GM18498 (cell line): ENCODE measurements around the gene ZDHHC24.
"Not testable (repeated sequence)": the region's sequence is repeated elsewhere in the genome, so short reads cannot be mapped to it uniquely, and the experiment has no call there.

Experiments used
- ATAC-seq: cut with Tn5 transposase; IDR thresholded peaks from one replicate; pipeline ENCODE4 v1.9.1; 2021; ENCODE audit warnings: mild to moderate bottlenecking, moderate library complexity; ENCODE audit not compliant: unreplicated experiment

The ZDHHC24 gene

DNA sequence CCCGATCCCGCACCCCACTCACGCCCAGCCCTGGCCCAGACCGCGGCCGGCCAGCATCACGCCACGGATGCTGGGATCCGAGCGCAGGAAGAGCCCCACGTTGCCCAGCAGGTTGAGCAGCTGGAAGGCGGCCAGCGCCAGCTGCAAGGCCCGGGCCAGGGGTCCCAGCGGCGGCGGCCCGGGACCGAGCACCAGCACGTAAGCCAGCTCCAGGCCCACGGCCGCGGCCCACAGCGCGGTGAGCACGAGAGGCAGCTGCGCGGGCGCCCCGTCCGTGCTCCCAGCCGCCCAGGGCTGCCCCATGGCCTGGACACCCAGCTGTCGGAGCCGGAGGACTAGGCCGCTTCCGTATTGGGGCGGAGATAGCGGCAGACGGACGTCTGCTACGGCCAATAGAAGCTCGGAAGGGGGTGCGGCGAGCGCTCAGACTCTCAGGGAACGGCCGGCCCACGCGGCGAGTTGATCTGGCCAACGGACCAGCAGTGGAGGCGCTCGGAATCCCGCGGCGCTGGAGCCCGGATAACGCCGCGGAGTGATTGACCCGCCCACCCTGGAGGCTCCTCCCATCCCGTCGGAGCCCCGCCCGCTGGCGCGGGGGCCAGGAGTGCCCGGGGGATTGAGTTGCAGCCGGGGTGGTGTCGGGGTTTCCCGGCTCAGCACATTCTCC is at the start of gene ZDHHC24:
ZDHHC24 (minus strand) TSS at position 348 of the 667 bp plus-strand sequence; CDS start at position 303, 45 bp downstream.
- ATAC-seq = peak; percentile 90

GRCh38 chr11:66595245-66595904 is 49.5 kb upstream of the ZDHHC24 start:
- no peak for ATAC-seq

DNA sequence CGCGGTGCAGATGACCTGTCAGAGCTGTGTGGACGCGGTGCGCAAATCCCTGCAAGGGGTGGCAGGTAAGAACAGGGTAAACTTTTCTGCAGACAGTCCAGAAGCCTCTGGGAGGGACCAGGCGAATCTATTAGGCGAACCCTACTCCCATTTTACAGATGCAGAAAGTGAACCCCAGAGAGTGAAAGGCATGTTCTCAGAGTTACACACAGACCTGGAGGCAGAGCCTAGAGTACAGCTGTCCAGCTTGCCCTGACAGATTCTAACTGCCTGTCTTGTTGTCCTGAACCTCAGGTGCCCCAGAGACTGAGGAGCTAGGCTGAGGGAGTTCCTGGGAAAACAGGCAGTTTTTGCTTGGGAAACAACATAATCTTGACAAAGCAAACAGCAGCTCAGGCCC is 47.8 kb upstream of the ZDHHC24 start:
- no peak for ATAC-seq

- ATAC-seq = peak; percentile 23
Observed at GRCh38 chr11:66593303-66593635, 47.4 kb upstream of the ZDHHC24 start.

GRCh38 chr11:66592457-66593302 is 46.8 kb upstream of the ZDHHC24 start, which contains the start of the genes CCDC87 and CCS:
Gene CCDC87 (minus strand): TSS chr11:66593063. CDS start chr11:66593015, 48 bp downstream.
Gene CCS (plus strand): TSS chr11:66593185. CDS start chr11:66593262, 77 bp downstream.
- ATAC-seq = peak; percentile 89

DNA sequence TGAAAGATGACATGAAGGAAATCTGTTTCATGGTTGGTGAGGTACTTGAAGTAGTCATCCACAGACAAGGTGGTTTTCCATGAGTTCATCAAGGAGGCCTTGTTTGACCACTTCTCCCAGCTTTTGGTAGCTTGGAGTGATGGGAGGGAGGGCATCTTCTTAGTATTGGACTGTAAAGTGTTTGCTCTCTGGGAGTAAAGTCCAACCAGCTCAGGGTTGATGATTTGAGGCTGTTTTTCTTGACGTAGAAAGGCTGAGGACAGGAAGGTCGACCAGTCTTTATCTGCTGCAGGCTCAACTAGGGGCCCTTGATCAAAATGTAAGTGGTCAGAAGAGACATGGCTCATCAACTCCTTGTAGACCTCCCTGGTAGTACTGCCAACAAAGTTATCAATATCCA is 45.3 kb upstream of the ZDHHC24 start:
- ATAC-seq = no peak

- no peak for ATAC-seq
Observed at GRCh38 chr11:66589996-66590675, 44.3 kb upstream of the ZDHHC24 start.

DNA sequence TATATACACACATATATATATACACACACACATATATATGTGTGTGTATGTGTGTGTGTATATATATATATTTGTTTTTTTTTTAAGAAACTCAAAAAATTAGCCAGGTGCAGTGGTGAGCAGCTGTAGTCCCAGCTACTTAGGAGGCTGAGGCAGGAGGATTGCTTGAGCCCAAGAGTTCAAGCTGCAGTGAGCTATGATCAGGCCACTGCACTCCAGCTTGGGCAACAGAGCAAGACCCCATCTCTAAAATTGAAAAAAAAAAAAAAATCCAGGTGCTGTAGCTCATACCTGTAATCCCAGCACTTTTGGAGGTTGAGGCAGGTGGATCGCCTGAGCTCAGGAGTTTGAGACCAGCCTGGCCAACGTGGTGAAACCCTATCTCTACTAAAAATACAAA is 43.5 kb upstream of the ZDHHC24 start:
- not testable (repeated sequence) for ATAC-seq

DNA sequence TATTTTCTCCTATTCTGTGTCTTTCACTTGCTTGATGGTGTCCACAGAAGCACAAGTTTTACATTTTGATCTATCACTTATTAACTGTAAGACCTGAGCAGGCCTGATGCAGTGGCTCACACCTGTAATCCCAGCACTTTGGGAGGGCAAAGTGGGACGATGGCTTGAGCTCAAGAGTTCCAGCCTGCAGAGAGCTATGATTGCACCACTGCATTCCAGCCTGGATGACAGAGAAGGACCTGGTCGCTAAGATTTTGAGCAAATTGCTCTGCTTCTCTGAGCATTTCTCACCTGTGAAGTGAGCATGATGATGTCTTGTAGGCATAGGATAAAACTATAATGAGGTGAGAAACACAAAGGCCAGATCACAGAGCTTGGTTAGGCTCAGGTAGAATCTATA is 40.3 kb upstream of the ZDHHC24 start:
- no peak for ATAC-seq

DNA sequence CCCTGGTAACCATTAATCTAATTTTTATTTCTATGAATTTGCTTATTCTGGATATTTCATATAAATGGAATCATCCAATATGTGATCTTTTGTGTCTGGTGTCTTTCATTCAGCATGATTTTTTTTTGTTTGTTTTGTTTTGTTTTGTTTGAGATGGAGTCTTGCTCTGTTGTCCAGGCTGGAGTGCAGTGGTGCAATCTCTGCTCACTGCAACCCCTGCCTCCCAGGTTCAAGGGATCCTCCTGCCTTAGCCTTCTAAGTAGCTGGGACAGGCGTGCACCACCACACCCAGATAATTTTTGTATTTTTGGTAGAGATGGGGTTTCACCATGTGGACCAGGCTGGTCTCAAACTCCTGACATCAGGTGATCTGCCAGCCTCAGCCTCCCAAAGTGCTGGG is 39.6 kb upstream of the ZDHHC24 start:
- ATAC-seq = not testable (repeated sequence)

DNA sequence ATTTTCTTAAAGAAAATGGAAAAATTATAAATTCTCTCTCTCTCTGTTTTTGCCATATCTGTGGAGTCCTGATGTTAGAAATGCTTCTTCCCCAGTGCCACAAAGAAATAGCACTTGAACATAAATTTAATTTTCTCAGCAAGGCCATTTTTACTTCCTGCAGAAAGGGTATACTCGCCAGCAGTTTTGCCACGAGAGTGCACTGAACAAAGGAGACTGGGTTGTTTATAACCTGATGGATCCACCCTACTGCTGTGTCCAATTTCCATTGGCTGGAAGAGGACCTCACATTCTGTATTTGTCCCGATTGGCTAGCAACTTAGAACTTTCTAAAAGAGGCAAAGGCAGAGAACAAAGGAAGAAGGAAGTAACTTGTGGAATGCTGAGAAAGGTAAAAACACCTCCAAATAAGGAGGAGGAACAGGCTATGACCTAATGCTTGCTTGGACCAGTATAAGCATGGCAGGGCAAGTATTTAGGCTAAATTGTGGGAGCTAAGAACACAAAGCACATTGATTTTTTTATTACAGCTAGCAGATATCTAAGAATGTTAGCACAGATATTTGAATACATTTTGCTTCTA is 36.8 kb upstream of the ZDHHC24 start:
- not testable (repeated sequence) for ATAC-seq

GRCh38 chr11:66581261-66581660 is 35.4 kb upstream of the ZDHHC24 start:
- ATAC-seq = no peak

- no peak for ATAC-seq
Observed at GRCh38 chr11:66580803-66581202, 35.0 kb upstream of the ZDHHC24 start.

GRCh38 chr11:66579017-66579606 is 33.3 kb upstream of the ZDHHC24 start:
- no peak for ATAC-seq

DNA sequence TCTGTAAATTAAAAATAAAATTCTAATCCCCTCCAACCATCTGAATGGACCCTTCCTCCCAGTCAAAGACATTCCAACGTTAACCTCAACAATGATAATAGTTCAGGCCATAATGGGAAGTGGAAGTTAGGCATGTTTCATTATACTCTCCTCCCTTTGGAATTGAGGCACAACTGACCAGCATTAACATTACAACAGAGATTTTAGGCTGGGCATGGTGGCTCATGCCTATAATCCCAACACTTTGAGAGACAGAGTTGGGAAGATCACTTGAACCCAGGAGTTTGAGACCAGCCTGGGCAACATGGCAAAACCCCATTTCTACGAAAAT is 25.0 kb upstream of the ZDHHC24 start:
- ATAC-seq = no peak

DNA sequence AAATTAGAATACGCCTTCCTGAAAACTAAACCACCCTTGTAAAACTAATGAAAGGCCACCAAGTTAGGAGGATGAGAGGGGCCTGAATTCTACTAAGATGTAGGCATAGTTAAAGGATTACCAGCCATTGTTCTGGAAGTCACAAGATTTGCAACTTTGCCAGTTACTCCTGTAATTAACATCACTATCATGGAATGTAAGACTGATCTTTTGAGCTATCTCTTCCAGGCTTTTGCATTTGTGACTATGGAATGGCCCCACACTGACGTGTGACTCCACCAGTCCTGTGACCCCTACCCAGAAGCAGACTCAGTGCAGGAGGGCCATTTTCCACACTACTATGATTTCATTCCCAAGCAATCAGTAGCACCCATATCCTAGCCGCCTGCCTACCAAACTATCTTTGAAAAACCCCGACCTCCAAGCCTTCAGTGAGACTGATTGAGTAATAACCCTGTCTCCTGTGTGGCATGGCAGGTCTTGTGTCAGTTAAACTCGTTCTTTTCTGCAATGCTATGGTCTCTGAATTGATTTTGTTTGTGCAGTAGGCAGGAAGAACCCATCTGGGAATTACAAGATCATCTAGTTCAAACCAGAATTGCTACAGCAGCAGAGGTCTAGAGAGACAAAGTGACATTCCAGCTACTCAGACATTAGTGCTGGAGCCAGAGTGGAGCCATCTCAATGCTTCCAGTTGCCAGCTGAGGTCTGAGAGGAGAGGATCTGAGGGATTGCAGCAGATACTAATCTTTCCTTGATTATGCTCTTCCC is 24.4 kb upstream of the ZDHHC24 start:
- ATAC-seq = no peak

GRCh38 chr11:66569076-66569475 is 23.2 kb upstream of the ZDHHC24 start:
- no peak for ATAC-seq

DNA sequence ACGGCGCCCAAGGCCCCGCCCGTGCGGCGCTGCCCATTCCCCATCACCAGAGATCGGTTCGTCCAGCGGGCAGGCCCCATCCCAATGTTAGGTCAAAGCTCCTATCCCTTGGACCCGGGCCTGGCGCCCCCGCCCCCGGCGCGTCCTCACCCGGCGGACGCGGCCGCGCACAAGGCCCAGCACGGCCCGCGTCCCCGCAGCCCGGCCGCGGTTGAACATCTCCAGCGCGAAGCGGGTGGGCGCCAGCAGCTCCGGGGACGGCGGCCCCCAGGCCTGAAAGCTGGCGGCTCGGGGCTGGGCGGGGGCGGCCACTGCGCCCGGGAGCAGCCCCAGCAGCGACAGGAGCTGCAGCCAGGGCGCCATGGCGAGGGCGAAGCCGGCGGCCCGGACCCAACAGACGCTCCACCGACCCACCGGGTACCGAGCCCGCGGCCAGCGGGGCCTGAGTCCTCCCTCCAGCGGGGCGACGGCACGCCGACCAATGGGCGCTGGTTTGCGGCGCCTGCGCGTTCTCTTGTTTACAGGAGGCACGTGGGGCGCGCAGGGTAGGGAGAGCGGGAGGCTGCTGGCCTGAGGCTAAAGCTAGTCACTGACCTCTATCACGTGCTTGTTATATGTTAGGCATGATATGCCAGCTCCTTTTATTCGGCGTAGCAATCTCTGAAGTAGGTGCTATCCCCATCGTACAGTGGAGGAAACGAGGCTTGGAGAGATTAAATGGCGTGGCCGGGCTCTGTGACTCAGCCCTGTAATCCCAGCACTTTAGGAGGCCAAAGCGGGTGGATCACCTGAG is 22.5 kb upstream of the ZDHHC24 start, which contains the start of gene CTSF:
CTSF (minus strand) TSS at position 483 of the 793 bp plus-strand sequence; CDS start at position 363, 120 bp downstream.
- ATAC-seq = peak; percentile 56

- ATAC-seq = no peak
Observed at GRCh38 chr11:66567787-66568123, 21.9 kb upstream of the ZDHHC24 start.
